B cell (primary cell): ENCODE data around the gene SSU72. TPM values are rescaled to one million over a fixed set of nuclear protein-coding genes. Genes with fewer than 3 reads are reported as not detected.

Experiments used
- ATAC-seq: fragments of 200-7000 bp; cut with Tn5 transposase; one replicate; pipeline ENCODE4 v1.10.0; 2021; ENCODE audit warnings: low read depth, mild to moderate bottlenecking, moderate number of reproducible peaks, moderate library complexity
- CTCF ChIA-PET: fragments of 350-600 bp; sonication (Branson Sonifier 250); formaldehyde crosslinking; loops from one replicate; lab custom pipeline; 2021; ENCODE audit warnings: antibody characterized with exemption, inconsistent platforms; lab: Charles Lee
- POLR2A ChIA-PET: fragments of 350-600 bp; sonication (Branson Sonifier 250); formaldehyde crosslinking; loops from one replicate; lab custom pipeline; 2021; ENCODE audit warnings: antibody characterized with exemption; lab: Charles Lee
- DNase-seq: peaks from one replicate; pipeline ENCODE4 v3.0.0; 2013
- H2AFZ ChIP-seq: 2 replicates; pipeline ENCODE4 v1.6.1; 2012; ENCODE audit warnings: mild to moderate bottlenecking, low read depth, low read length; ENCODE audit not compliant: insufficient read depth, poor library complexity, severe bottlenecking
- H3K27ac ChIP-seq, 2 donors: 1 replicate in 1 of 2; 2 replicates in 1 of 2; pipeline ENCODE4 v1.5.1; 2012 to 2013; ENCODE audit warnings: low read length in 2 of 2, mild to moderate bottlenecking in 2 of 2, moderate library complexity in 1 of 2
- H3K27me3 ChIP-seq, 4 experiments: fragments of 200-600 bp in 1 of 4; sonication (generic) in 1 of 4; replicated peaks in 1 of 4; 1 replicate in 2 of 4; 2 replicates in 2 of 4; pipeline versions ENCODE4 v1.6.1 to v1.7.0; 2013 to 2016; ENCODE audit warnings: low read length in 3 of 4, mild to moderate bottlenecking in 2 of 4, mixed read lengths in 1 of 4, moderate library complexity in 1 of 4; ENCODE audit not compliant: insufficient read depth in 4 of 4, control insufficient read depth in 3 of 4; ENCODE audit errors: control extremely low read depth in 1 of 4
- H3K36me3 ChIP-seq, 2 experiments: replicated peaks in 1 of 2; 1 replicate in 1 of 2; 2 replicates in 1 of 2; pipeline versions ENCODE4 v1.6.1 to v1.7.1; 2013; ENCODE audit warnings: low read length in 1 of 2; ENCODE audit not compliant: insufficient read depth in 2 of 2, control insufficient read depth in 1 of 2; ENCODE audit errors: control extremely low read depth in 1 of 2, extremely low read depth in 1 of 2
- H3K4me1 ChIP-seq, 2 donors: fragments of 200-600 bp in 1 of 2; sonication (generic) in 1 of 2; 1 replicate in 1 of 2; 2 replicates in 1 of 2; pipeline versions ENCODE4 v1.5.1 to v1.6.1; 2013 to 2017; ENCODE audit warnings: low read length in 2 of 2; ENCODE audit not compliant: control insufficient read depth in 2 of 2, insufficient read depth in 2 of 2
- H3K4me2 ChIP-seq: replicated peaks from 2 replicates; pipeline ENCODE3; 2012; ENCODE audit warnings: mild to moderate bottlenecking, low read depth, low read length; ENCODE audit not compliant: poor library complexity, severe bottlenecking
- H3K4me3 ChIP-seq, 5 experiments: fragments of 200-600 bp in 1 of 5; sonication (generic) in 1 of 5; 1 replicate in 3 of 5; 2 replicates in 2 of 5; pipeline versions ENCODE4 v1.5.1 to v1.7.0; 2011 to 2016; ENCODE audit warnings: low read length in 4 of 5, mild to moderate bottlenecking in 4 of 5, low read depth in 2 of 5, control low read depth in 1 of 5, moderate library complexity in 1 of 5; ENCODE audit not compliant: insufficient read depth in 1 of 5; ENCODE audit errors: control extremely low read depth in 1 of 5, extremely low read depth in 1 of 5
- H3K79me2 ChIP-seq: fragments of 200-600 bp; sonication (generic); one replicate; pipeline ENCODE4 v1.6.0; 2016; ENCODE audit warnings: low read length; ENCODE audit not compliant: control insufficient read depth, insufficient read depth
- H3K9ac ChIP-seq: fragments of 200-600 bp; sonication (generic); 2 replicates; pipeline ENCODE4 v1.6.1; 2017; ENCODE audit warnings: mild to moderate bottlenecking, low read length, moderate library complexity
- H3K9me3 ChIP-seq, 3 donors: one replicate each; pipeline versions ENCODE4 v1.6.1 to v1.7.1; 2013; ENCODE audit warnings: low read length in 2 of 3; ENCODE audit not compliant: control insufficient read depth in 2 of 3, insufficient read depth in 1 of 3; ENCODE audit errors: control extremely low read depth in 1 of 3
- H4K20me1 ChIP-seq: 2 replicates; pipeline ENCODE4 v1.6.0; 2012; ENCODE audit warnings: mild to moderate bottlenecking, low read length; ENCODE audit not compliant: insufficient read depth, control insufficient read depth, poor library complexity, severe bottlenecking
- H3K27ac Mint-ChIP-seq: one replicate; pipeline ENCODE4 v1.8.0; 2021; ENCODE audit warnings: mixed read lengths
- H3K27me3 Mint-ChIP-seq: one replicate; pipeline ENCODE4 v1.8.0; 2021; ENCODE audit warnings: mixed read lengths
- H3K4me1 Mint-ChIP-seq: one replicate; pipeline ENCODE4 v1.8.0; 2021; ENCODE audit warnings: mixed read lengths
- H3K4me3 Mint-ChIP-seq: one replicate; pipeline ENCODE4 v1.8.0; 2021; ENCODE audit warnings: mixed read lengths
- H3K9me3 Mint-ChIP-seq: one replicate; pipeline ENCODE4 v1.8.0; 2022; ENCODE audit warnings: mixed read lengths; ENCODE audit not compliant: insufficient read depth
- EZH2 ChIP-seq: IDR thresholded peaks from 2 replicates; pipeline ENCODE4 v1.6.1; 2012; ENCODE audit warnings: borderline replicate concordance, low read depth, mild to moderate bottlenecking, moderate library complexity, low read length; ENCODE audit not compliant: insufficient read depth, poor library complexity, severe bottlenecking
- WGBS: methylation state at CpG from one replicate; pipeline ENCODE4 v1.1.5; 2013; ENCODE audit warnings: missing lambda C conversion rate; ENCODE audit not compliant: insufficient coverage; 5-methylcytosine and 5-hydroxymethylcytosine counted together
- intact Hi-C: fragments of 100-400 bp; cut with micrococcal nuclease; formaldehyde crosslinking; loops from one replicate; pipeline ENCODE4 v1.10.0; 2022
- polyA minus RNA-seq: library from RNA; depleted of rRNA, polyadenylated mRNA; stranded (reverse); fragments of >200 nt; gene quantifications from 2 replicates; pipeline ENCODE4 v1.2.3, GENCODE V29; 2012
- polyA plus RNA-seq: library from polyadenylated mRNA; depleted of rRNA; stranded (reverse); fragments of >200 nt; gene quantifications from 2 replicates; pipeline ENCODE4 v1.2.3, GENCODE V29; 2012
- total RNA-seq, 2 donors: library from RNA; stranded (reverse); fragments of 120-200 nt in 1 of 2; gene quantifications; 1 replicate in 1 of 2; 2 replicates in 1 of 2; pipeline versions ENCODE4 v1.2.3 to v1.2.4, GENCODE V29; 2013 to 2022
- TF ChIP-seq, protein P1 (sequence below): fragments of 200-600 bp; IDR thresholded peaks from one replicate; pipeline ENCODE4 v1.8.0; 2022; ENCODE audit warnings: antibody characterized with exemption, mild to moderate bottlenecking

SSU72 gene
- total RNA-seq = 111 and 112 TPM in 2 replicates
- total RNA-seq (2013) = 61.6 TPM
- polyA plus RNA-seq = 86.8 and 108 TPM in 2 replicates
- 62.5 and 88.4 TPM in 2 replicates for polyA minus RNA-seq

GRCh38 chr1:1574721-1575537 is at the start of gene SSU72:
TSS of gene SSU72 (minus strand) at chr1:1574863. CDS start at chr1:1574557, 306 bp downstream.
- ATAC-seq (peak; percentile 85), DNase-seq (peak; percentile 97)
- intact Hi-C loops = loop anchor here (1.0 to 10.0 kb wide), 5 partner anchors 40 to 104 kb away; partner anchors contain the start of genes ATAD3A, ATAD3B, CDK11B and MIB2
- H3K4me3 ChIP-seq = peak within 1 kb of the TSS; percentile 83 to 99 (median 92)
- under 1% methylated on average over 87 of the region's 87 CpGs for WGBS
- Mint-ChIP-seq H3K27ac (peak within 1 kb of the TSS; percentile 99), H3K9me3 (no peaks in the 10 kb centered on the region), H3K27me3 (no peaks in the 10 kb centered on the region), H3K4me3 (peak within 1 kb of the TSS; percentile 96), H3K4me1 (peaks cover 30% of the 10 kb centered on the region)
- H3K4me2 ChIP-seq = peak within 1 kb of the TSS; percentile 98
- ChIA-PET POLR2A (interaction anchor here (1.3 kb wide), 1 partner anchor 40 kb away, joined by 3 read pairs; no protein-coding TSS in a partner anchor), CTCF (interaction anchor here (0.7 kb wide), 1 partner anchor 570 kb away, joined by 3 read pairs; no protein-coding TSS in a partner anchor)
- H3K9ac ChIP-seq = peak within 1 kb of the TSS; percentile 100
- H3K4me1 ChIP-seq = peaks cover 11 to 27% of the 10 kb centered on the region in 2 donors
- peak within 1 kb of the TSS; percentile 90 for H2AFZ ChIP-seq
- H3K27ac ChIP-seq = peak within 1 kb of the TSS; percentile 99
- H4K20me1 ChIP-seq = peaks cover 10% of the 10 kb centered on the region
- TF ChIP-seq, protein P1, sequence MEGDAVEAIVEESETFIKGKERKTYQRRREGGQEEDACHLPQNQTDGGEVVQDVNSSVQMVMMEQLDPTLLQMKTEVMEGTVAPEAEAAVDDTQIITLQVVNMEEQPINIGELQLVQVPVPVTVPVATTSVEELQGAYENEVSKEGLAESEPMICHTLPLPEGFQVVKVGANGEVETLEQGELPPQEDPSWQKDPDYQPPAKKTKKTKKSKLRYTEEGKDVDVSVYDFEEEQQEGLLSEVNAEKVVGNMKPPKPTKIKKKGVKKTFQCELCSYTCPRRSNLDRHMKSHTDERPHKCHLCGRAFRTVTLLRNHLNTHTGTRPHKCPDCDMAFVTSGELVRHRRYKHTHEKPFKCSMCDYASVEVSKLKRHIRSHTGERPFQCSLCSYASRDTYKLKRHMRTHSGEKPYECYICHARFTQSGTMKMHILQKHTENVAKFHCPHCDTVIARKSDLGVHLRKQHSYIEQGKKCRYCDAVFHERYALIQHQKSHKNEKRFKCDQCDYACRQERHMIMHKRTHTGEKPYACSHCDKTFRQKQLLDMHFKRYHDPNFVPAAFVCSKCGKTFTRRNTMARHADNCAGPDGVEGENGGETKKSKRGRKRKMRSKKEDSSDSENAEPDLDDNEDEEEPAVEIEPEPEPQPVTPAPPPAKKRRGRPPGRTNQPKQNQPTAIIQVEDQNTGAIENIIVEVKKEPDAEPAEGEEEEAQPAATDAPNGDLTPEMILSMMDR = no peak
- no peak for TF ChIP-seq EZH2
- H3K27me3 ChIP-seq = peaks cover 0 to 4% (median 1%) of the 10 kb centered on the region in 4 experiments
- H3K36me3 ChIP-seq = peaks cover 0 to 5% of the 10 kb centered on the region in 2 experiments
- no peaks in the 10 kb centered on the region for H3K9me3 ChIP-seq
- peaks cover 62% of the 10 kb centered on the region for H3K79me2 ChIP-seq
